Activated CD4-positive, alpha-beta T cell treated with anti-CD3 and anti-CD28 coated beads, Interleukin-2, Interleukin-6, amounts not matched to agents 100 ng/mL and 50 ng/mL, durations not matched to agents 16 hours and 8 hours (primary cell): ENCODE data around the gene FGF4.

Experiments used
- DNase-seq: peaks from one replicate; pipeline ENCODE4 v3.0.0-alpha.2; 2020

Gene FGF4, protein sequence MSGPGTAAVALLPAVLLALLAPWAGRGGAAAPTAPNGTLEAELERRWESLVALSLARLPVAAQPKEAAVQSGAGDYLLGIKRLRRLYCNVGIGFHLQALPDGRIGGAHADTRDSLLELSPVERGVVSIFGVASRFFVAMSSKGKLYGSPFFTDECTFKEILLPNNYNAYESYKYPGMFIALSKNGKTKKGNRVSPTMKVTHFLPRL

DNA sequence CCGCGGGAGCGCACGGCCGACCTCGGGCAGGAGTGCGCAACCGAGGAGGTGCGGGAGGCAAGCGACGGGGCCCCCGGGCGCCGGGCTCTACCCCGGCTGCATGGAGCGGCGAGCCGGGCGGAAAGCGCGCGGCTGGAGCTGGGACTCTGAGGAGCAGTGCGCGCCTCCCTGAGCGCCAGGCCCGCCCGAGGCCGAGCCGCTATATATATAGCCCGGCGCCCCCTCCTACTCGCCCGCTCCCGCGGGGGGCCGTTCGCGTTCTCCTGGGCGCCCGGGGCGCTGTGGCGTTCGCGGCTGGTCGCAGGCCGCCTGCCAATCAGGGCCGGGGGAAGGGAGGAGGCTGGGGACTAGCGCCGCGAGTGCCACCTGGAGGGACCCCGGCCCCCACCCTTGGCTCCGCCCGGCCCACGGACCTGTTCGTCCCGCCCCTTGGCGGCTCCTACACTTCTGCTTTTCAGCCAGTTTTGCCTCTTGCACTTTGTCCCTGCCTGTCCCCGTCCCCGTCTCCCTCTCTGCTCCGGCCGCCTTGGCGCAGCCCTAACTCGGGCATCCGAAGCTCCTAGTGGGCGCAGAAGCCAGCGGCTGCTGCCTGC is at the start of gene FGF4:
Gene FGF4 (minus strand): TSS at position 179 of the 593 bp plus-strand sequence. CDS start 257 bp downstream, outside the sequence.
- DNase-seq: no peak

DNA sequence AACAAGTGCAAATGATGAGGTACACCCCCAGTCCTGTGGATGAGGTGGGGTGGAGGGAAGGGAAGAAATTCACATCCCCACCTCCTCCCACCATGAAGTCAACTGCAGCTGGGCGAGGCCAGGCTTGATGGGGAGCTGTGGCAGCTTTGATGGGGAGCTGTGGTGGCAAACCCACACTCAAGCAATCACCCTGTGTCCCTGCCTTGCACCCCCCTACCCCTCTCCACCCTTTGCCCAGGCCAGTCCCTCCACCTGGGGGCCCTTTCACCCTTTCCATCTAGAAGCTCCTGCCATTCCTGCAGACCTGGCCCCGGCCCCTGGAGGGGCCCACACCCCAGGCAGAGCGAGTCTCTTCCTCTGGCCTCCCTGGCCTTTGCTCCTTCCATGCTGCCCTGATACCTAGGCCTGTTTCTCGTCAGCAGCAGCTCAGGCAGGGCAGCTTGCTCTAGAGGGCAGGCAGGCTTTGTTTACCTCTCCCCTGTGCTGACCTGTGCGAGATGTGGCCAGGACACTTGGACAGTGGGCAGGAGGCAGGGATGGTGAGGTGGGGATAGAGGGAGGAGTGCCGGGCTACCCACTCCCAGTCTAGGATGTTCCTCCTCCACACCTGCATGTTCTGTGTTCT is 48.6 kb upstream of the FGF4 start:
- no peak for DNase-seq

DNA sequence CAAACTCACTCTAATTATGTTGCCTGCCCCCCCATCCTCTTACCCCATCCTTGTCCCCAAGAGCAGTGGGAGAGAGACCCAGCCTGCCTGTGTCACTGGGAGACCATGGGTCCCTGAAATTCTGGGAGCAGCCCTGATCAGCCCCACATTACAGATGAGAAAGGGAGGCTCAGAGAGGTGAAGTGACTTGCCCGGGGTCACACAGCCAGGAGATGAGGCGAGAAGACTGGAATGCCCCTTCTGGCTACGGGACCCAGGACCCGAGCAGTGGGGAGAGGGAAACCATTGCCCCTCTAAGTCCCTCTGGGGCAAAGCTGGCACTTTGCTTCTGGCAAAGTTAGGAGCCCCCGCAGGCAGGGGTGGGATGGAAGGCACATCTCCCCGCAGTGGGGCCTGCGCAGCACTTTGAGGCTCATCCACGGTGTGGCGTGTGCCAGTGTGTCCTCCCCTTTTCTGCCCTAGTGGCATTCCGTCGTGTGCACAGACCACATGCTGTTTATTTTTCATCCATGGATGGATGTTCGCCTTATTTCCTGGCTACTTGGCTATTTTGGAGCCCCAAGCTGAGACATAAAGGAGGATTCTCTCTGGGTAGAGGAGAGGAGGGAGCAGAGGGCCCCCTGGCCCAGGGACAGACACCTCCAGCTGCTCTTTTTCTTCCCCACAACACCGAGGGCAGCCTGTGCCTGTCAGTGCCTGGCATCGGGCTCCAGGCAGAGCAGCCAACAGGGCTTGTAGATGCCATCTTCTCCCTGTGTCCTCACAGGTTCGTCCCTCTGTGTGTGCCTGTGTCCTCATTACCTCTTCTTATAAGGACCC is 47.7 kb upstream of the FGF4 start:
- no peak for DNase-seq

DNA sequence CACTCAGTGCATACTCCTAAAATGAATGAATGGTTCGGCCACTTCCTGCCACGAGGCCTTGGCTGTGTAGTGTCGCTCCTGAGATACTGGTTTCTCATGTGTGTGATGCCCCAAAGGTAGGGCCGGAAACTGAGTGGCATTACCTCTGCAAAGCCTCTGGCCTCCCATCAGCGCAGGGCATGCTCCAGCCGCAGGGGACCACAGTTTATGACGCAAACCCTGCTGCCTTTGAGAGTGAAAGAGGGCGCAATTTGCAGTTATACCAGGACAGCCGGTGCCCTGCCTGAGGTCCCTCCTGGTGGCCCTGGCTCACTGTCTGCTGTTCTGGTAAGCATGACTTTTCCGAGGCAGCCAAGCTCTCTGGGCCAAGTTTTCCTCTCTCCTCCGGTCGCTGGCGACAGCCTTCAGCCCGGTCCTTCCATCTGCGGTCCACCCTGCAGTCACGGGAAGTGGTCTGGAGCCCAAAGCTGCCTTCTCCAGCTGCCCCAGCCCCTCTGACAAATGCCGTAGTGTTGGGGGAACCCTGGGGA is 46.4 kb upstream of the FGF4 start:
- DNase-seq: no peak

DNA sequence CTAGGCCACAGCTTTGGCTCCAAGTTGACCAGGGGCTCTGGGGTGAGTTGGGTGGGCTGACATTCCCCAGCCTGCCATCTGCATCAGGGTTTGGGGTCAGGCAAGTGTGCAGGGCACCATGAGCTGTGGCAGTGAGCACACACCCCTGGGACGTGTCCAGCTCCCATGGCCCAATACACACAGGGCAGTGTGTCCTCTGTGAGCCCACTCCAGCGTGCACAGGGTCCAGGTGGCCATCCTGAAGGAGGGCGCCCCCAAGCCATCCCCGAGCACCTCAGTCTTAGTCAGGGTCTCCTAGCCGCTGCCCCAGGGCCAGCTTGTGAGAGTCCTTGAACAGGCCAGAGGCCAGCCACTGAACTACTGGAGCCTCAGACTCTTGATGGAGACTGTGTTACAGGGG is 45.3 kb upstream of the FGF4 start:
- DNase-seq: no peak

DNA sequence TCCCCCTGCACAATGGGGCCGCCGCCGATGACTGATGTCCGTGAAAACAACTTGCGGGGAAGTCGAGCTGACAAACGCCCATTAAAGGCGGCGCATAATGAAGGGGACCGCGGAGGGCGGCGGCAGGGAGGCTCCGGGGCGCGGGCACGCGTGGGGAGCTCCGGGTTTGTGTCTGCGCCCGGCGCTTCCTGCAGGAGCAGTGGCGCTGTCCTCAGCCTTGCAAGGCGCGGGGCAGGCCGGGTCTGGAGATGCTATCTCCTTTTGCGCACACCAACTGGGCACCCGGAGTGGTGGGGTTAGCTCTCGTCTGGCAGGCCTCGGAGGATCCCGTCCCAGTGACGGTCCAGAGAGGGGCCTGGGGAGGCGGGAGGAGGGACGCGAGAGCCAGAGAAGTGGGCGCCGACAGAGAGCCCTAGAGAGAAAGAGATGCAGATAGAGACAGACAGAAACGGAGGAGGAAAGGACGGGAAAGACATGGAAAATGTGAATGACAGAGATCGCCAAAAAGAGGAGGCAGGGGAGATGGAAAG is 44.5 kb upstream of the FGF4 start:
- no peak for DNase-seq

DNA sequence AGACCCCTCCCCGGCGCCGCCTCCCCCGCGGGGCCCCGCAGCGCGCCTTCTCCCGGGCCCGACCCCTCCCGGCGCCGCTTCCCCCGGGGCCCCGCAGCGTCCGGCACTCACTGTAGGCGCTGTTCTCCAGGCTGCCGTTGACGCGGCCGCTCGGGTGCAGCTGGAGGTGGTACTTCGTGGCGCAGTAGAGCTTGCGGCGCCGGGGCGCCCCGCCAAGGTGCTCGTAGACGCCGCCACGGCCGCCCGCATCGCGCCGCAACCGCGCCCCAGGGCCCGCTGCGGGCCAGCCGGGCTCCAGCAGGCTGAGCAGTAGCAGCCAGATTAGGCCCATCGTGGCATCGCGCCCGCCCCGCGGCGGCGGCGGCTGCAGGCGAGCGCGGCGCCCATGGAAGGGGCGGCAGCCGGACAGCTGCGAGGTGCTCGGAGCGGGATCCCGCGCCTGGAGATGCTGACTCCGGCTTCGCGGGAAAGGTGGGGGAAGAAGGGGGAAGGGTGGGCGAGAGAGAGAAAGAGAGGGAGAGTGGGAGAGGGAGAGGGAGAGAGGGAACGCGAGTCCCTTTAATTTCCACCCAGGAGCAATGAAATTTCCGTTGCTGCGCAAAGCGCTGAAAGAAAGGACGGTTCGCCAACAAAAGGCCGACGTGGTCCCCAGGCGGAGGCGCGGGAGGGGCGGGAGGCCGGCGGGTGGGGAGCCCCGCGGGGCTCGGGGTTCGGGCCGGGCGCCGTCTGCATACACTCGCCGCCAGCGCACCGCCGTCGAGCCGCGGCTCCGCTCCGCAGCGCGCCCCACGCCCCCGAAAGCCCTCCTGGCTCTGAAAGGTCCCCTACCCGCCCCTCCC is 43.7 kb upstream of the FGF4 start, which contains the start of gene FGF3:
Gene FGF3 (minus strand): TSS at position 814 of the 839 bp plus-strand sequence. CDS start 483 bp downstream, at position 331.
- DNase-seq: no peak

DNA sequence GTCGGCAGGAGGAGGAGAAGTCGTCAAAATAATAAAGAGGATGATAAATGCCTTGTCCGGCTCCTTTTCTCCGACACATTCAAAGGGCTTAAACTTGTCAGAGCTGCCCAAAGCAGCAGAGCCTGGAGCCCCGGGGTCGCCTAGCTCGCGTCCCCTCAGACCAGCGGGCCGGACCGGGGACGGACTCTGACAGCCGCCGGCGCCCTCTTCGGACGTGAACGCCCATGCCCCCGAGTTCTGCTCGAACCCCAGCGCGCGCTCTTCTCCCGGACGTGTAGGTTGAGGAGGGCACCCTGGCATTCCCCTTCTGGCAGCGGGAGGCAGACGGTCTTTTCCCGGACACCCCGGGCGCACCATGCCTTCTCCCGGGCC is 43.1 kb upstream of the FGF4 start:
- DNase-seq: no peak

DNA sequence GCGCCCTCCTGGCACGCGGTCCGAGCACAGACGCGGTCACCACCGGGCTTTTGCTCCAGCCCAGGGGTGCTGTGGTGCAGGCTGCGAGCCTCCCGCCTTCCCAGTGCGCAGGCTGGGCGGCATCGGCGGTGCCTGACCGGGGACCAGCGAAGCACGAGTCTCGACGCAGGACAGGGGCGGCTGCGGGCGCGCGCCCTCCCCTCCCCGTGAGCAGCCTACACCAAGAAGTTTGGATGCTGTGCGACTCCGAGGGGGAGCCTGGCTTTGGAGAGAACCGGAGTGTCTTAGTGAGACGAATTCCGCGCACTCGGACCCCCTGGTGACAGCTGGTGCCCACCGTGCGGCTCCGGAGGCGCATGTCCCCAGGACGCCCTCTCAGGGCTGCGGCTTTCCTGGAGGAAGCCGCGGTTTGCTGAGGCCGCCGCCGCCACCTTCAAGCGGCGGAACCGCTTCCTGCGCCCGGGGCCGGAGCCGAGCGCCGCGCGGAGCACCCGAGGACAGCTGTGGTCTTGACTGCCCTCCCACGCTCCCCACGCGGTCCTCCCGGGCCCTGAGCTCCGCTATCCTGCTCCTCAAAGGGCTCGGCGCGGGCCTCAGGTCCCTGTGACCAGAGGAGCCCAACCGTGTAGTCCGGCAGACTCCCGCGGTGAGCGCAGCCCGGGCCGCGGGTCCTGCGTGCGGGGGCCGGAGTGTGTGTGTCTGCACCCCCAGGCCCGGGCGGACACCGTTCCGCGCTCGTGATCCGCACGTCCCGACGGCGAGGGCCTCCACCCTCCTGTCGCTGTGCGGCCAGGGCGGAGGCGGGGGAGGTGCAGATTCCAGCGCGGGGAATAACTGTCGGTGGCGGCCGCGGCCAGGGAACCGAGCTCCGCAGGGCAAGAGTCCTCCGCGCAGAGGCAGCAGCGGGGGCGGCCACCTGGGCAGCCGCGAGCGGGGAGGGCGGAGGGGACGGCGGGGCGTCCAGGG is 42.4 kb upstream of the FGF4 start:
- no peak for DNase-seq

DNA sequence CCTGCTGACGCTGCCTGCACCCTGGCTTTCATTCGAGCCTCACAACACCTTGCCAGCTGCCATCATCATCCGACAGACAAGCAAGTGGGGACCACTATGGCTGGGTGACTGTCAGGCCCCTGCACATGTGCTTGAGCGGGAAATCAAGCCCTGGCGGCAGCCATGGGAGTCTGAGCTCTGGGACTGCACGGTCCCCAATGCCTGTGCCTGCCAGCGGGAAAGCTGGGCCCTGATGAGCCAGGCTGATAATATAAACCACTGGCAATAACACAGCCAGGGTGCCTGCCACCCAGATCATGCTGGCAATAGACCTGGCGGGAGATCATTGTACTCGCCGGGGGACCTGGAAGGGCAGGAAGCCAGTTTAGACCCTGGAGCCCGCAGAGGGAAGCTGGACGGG is 41.5 kb upstream of the FGF4 start:
- no peak for DNase-seq

DNA sequence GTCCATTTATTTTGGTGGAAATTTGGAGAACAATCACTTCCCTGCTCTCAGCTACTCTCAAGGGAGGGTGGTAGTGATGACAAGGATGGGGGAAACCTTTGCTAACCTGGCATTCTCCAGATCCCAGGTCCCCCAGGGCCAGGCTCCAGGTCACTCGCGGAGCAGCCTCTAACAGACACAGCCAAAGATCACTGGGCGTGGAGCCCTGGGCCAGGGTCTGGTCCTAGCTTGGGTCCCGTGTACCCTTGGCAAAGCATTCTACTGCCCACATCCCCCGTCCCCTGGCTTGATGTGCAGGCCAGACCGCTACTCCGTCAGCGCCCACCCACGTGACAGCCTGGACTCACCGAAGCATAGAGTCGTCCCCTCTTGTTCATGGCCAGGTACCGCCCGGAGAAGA is 40.8 kb upstream of the FGF4 start:
- no peak for DNase-seq

DNA sequence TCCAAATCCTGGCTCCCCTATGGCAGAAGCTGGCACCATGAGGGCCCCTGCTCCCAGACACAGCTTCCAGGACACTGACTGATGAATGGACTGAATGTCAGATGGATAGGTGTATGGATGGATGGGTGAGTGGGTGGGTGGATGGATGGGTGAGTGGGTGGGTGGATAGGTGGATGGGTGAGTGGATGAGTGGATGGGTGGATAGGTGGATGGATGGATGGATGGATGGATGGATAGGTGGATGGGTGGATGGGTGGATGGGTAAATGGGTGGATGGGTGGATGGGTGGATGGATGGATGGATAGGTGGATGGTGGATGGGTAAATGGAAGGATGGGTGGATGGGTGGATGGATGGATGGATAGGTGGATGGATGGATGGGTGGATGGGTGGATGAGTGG is 39.8 kb upstream of the FGF4 start:
- no peak for DNase-seq

DNA sequence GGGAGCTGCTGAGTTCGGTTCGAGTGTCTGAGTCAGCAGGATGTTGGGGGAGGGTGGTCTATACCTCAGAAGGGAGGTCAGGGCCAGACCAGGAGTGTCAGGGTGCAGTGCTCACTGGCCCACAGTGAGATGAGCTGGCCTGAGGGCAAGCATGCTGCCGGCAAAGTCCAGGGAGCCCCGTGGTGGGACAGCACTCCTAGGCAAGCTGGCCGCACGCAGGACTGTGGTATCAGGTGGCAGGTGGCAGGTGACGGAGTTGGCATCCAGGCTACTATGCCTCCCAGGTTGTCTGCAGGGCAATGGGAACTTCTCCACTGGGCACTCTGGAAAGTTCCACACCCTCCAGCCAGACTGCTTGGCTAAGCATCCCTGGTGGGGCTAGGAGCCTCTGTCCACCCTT is 39.3 kb upstream of the FGF4 start:
- no peak for DNase-seq

DNA sequence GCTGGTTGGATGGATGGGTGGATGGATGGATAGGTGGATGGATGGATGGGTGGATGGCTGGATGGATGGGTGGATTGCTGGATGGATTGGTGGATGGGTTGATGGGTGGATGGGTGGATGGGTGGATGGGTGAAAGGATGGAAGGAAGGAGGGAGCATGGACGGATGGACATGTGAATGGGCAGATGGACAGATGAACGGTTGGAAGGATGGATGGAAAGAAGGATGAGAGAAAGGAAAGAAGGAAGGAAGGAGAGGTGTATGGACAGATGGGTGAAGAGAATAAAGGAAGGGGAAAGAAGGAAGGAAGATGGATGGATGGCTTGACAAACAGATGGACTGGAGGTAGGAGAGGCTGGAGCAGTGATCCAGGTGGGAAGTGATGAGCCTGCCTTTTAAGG is 38.7 kb upstream of the FGF4 start:
- DNase-seq: no peak

DNA sequence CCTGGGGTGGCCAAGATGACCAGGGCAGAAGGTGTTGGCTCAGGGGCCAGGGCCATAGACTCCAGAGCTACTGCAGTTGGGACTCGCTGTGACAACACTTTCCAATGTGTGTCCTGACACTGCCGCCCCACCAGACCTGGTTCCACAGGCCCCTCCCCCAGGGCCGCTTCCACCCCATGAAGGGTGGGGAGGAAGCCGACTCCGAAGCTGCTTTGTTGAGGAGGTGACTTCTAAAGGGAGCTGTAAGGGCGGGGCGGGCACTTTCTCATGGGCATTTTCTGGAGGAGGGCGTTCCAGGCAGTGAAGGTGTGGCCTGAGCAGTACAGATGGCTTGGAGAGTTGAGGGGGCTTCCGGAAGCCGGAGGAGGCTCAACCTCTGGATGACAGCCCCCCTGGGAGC is 37.8 kb upstream of the FGF4 start:
- no peak for DNase-seq

DNA sequence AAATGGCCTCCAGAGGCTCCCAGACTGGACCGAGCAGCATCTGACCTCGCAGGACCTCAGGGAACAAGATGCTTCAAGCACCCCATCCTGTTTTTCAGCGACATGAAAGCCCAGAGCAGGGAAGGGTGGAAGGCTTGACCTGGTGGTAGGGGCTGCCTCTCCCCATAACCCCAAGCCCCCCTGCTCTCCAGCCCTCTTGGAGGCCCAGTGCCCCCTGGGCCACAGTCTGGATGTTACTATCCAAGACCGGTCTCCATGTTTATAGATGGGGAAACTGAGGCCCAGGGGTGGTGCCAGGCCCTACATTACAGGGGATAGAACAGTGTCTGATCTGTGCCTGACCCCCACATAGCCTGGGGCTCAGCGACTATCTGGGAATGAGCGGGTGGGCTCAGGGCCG is 37.1 kb upstream of the FGF4 start:
- DNase-seq: no peak

DNA sequence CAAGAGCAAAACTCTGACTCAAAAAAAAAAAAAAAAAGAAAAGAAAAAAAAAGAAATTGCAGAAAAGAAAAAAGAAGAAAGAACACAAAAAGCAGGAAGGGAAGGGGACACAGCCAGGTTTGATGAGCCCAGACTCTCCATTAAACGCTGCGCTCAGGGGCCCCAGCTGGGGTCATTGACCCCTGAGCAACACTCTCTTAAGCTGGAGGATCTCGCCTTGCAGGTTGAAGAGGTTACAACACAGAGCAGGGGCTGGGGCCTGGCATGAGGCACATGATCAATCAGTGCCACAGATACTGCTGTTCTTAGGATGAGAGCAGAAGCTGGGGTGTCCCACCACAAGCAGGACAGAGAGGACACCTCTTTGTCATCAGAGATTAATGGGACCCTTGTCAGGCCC is 36.3 kb upstream of the FGF4 start:
- no peak for DNase-seq

DNA sequence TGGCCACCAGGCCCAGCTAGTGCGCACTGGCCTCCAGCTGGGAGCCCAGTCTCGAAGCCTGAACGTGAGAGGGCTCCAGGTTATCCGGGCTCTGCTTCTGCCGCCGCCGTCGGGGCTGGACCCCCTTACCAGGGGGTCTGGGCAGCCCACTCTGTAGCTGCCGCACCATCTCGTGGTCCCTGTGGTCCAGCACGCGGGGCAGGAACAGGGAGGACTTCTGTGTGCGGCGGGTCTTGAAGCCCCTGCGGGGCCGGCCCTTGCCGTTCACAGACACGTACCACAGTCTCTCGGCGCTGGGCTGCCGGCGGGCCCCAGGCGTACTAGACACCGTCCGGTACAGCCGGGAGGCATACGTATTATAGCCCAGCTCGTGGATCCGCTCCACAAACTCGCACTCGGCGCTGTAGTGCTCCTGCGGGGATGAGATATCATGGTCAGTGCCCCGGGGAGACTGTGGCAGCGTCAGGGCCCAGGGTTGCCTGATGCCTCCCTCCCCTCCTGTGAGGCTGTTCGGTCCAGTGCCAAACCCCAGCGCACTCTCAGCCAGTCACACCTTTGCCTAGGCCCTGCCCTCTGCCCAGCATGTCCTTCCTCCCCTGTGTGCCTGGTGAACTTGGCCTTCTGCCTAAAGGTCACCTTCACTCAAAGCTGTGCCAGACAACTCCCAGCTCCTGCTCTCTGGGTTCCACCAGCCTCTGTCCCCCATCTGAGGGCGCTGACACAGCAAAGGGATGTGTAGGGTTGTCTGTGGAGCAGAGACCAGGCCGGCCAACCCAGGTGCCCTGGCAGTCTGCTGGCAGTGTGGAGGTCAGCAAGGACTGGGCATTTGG is 35.4 kb upstream of the FGF4 start:
- no peak for DNase-seq

DNA sequence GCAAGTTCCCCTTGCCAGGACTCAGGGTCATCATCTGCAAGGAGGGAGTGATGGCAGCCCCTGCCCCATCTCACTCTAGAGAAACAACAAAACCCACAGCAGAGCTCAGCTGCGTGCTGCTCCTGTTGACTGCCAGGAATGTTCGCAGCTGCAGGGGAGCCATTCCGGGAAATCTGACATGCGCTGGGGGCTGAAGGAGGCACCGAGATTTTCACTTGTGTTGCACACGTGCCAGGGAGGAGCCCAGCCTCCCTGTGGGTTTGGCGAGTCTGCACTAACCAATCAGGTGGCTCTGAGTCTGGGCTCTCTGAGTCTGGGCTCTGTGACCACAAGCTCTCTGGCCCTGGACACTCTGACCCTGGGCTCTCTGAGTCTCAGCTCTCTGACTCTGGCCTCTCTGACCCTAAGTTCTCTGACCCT is 33.5 kb upstream of the FGF4 start:
- no peak for DNase-seq
